ENCODE results near the gene CDH18.

GRCh38 chr5:19978476-19978875, 9.5 kb downstream of the CDH18 start:
- TF ChIP-seq GATA3 (IDR thresholded peaks at IDR 0.05; ENCODE audit: low read depth, low read length) (no peak), GATA2 (IDR thresholded peaks at IDR 0.05; ENCODE audit: low read depth, low read length) (no peak)
